ENCODE results near the gene ZNF320.
A peak's percentile ranks its signal among the peaks of the same experiment; 100 is the strongest.
"Not testable (repeated sequence)": the region's sequence is repeated elsewhere in the genome, so short reads cannot be mapped to it uniquely, and the experiment has no call there.

Gene ZNF320
- 7.7 to 25.1 reads per million in 2 donors for total RNA-seq

- peak; percentile 85 for DNase-seq
Observed at GRCh38 chr19:52897138-52897935, at the start of gene ZNF320. Gene ZNF320, minus strand, starts transcription at chr19:52897635. Its CDS starts 7,380 bp downstream, at chr19:52890255.

- DNase-seq, result no peak
Observed at GRCh38 chr19:52946322-52947310, 49.2 kb upstream of the ZNF320 start.

GRCh38 chr19:52945652-52946321 lies 48.4 kb upstream of the ZNF320 start:
- no peak for DNase-seq

GRCh38 chr19:52944703-52945493 lies 47.5 kb upstream of the ZNF320 start:
- DNase-seq, result not testable (repeated sequence)

- DNase-seq, result no peak
Observed at GRCh38 chr19:52943884-52944643, 46.6 kb upstream of the ZNF320 start.

GRCh38 chr19:52943134-52943883 lies 45.9 kb upstream of the ZNF320 start:
- no peak for DNase-seq

- DNase-seq, result peak; percentile 94
Observed at GRCh38 chr19:52942386-52943133, 45.1 kb upstream of the ZNF320 start.

- DNase-seq, result peak; percentile 4
Observed at GRCh38 chr19:52941941-52942385, 44.5 kb upstream of the ZNF320 start.

GRCh38 chr19:52941523-52941922 lies 44.1 kb upstream of the ZNF320 start:
- DNase-seq, result not testable (repeated sequence)

- DNase-seq, result not testable (repeated sequence)
Observed at GRCh38 chr19:52940905-52941304, 43.5 kb upstream of the ZNF320 start.

- DNase-seq, result no peak
Observed at GRCh38 chr19:52938761-52939160, 41.3 kb upstream of the ZNF320 start.

GRCh38 chr19:52936954-52937325 lies 39.5 kb upstream of the ZNF320 start:
- no peak for DNase-seq

- DNase-seq, result no peak
Observed at GRCh38 chr19:52936151-52936953, 38.9 kb upstream of the ZNF320 start.

GRCh38 chr19:52935434-52935833 lies 38.0 kb upstream of the ZNF320 start:
- DNase-seq, result no peak

- DNase-seq, result not testable (repeated sequence)
Observed at GRCh38 chr19:52924641-52925040, 27.2 kb upstream of the ZNF320 start.

- DNase-seq, result no peak
Observed at GRCh38 chr19:52923778-52924593, 26.6 kb upstream of the ZNF320 start.

- DNase-seq, result peak; percentile 89
Observed at GRCh38 chr19:52922841-52923777, 25.7 kb upstream of the ZNF320 start, which contains the start of gene ZNF888. Gene ZNF888, minus strand, starts transcription at chr19:52923428. Its CDS starts 5,555 bp downstream, at chr19:52917873.
